NCI-H1436 (cell line): ENCODE measurements around the gene KDM4B.
"Not testable (repeated sequence)": the region's sequence is repeated elsewhere in the genome, so short reads cannot be mapped to it uniquely, and the experiment has no call there.

Source experiments
- DNase-seq: peaks from one replicate; lab custom pipeline; 2025; lab: John Stamatoyannopoulos, UW

Gene KDM4B

DNA sequence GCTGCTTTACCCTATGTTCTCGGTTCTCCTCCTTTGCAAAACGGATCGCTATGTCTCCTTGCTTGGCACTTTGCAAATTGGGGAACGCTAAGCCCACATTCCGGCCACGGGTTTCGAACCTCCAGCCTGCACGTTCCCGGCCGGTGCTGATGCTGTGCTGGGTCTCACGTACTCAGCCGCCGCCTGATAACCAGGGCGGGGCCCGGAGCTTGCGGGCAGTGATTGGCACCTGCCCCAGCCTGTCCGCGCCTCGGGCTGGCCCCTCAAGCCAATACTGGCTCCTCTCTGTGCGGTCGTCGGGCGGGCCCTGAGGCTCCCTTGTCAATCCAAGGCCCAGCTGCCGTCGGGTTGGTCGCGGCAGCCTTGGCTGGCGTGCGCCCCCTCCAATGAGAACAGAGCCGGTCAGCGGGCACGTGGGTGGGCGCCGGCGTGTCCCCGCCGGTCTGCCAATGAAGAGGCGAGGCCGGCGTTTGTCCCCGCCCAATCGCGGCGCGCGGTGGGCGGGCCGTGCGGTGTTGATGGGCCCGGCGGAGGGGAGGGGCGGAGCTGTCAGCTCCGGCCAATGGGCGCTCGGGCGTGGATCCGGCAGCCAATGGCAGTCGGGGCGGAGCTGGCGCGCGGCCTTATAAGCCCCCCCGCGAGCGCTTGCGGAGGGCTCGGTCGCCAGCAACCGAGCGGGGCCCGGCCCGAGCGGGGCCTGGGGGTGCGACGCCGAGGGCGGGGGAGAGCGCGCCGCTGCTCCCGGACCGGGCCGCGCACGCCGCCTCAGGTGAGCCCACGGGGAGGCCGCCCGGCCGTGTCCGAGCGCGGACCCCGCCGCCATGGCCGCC is at the start of gene KDM4B:
KDM4B (plus strand) TSS at position 652 of the 830 bp plus-strand sequence. CDS start 63,778 bp downstream, outside the sequence.
- DNase-seq, result peak; percentile 100

DNA sequence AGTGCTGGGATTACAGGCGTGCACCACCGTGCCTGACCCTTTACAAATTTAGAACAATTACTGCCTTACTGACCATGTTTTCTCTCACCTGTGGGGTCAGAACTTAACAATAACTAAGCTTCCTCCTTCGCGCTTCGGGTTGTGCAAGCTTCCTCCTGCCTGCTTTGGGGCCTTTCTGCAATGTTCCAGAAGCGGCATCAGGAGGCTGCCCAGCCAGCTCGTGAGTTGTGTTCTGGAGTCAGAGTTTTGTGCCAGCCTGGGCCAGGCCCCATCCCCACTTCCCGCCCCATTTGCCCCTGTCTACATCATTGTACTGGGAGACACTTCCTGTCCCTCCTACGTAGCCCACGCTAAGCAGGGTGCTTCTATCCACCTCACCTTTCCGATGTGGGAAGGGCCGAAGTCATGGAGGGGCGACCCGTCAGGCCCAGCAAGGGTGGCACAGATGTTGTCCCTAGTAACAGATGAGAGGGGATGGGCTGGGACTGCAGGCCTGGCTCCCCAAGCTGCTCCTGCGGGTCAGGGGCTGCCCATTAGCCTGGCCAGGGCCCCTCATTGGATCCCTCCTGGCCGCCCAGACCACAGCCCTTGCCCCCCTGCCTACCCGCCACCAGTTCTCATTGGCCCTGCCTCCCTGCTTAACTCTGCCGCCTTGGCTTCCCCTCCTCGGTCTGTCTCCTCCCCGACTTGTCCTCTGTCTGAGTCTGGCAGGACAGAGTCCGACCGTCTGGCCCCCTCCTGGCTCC is 46.2 kb upstream of the KDM4B start:
- no peak for DNase-seq

GRCh38 chr19:4923276-4923747 is 45.6 kb upstream of the KDM4B start:
- DNase-seq, result no peak

GRCh38 chr19:4929186-4929585 is 39.7 kb upstream of the KDM4B start:
- no peak for DNase-seq

GRCh38 chr19:4930664-4931063 is 38.2 kb upstream of the KDM4B start:
- DNase-seq, result no peak

DNA sequence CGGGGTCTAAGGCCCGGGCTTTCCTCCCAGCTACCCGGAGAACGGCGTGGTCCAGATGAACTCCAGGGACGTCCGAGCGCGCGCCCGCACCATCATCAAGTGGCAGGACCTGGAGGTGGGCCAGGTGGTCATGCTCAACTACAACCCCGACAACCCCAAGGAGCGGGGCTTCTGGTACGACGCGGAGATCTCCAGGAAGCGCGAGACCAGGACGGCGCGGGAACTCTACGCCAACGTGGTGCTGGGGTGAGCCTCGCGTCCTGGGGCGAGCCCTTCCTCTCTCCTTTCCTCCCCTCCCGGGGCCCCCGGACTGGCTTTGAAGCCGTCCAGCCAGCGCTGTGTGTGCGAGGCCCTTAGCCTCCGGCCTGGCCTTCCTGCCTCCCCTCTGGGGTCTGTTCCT is 36.2 kb upstream of the KDM4B start:
- no peak for DNase-seq

- DNase-seq, result no peak
Measured at GRCh38 chr19:4933528-4933927, 35.4 kb upstream of the KDM4B start.

DNA sequence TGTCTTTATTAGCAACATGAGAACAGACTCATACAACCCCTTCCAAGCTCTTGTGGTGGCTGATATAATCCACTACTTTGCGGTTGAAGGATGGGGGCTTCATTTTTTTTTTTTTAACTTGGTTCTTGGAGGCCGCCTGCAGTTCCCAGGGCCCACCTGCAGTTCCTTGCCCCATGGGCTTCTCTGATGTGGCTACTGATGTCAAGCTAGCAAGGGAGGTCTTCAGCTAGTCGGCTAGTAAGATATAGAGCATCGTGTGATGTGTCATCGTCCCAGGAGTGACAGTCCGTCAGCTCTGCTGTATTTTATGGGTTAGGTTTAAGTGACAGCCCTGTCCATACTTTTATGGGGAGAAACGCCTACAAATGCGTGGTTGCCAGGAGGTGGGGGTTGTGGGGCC is 33.5 kb upstream of the KDM4B start:
- no peak for DNase-seq

GRCh38 chr19:4937060-4937459 is 31.9 kb upstream of the KDM4B start:
- DNase-seq, result no peak

- DNase-seq, result not testable (repeated sequence)
Measured at GRCh38 chr19:4938461-4938860, 30.5 kb upstream of the KDM4B start.

DNA sequence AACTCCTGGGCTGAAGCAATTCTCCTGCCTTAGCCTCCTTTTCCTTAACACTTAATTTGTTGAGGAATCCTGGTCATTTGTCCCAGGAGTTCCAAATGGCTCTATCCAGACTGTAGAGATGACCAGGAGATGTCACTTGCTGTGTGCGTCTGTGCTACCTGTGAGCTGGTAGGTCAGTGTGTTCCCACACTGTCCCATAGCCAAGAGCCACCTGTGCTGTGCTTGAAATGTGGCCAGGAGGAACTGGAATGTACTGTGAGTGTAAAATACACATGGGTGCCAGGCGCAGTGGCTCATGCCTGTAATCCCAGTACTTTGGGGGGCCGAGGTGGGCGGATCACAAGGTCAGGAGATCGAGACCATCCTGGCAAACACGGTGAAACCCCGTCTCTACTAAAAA is 29.4 kb upstream of the KDM4B start:
- DNase-seq, result no peak

DNA sequence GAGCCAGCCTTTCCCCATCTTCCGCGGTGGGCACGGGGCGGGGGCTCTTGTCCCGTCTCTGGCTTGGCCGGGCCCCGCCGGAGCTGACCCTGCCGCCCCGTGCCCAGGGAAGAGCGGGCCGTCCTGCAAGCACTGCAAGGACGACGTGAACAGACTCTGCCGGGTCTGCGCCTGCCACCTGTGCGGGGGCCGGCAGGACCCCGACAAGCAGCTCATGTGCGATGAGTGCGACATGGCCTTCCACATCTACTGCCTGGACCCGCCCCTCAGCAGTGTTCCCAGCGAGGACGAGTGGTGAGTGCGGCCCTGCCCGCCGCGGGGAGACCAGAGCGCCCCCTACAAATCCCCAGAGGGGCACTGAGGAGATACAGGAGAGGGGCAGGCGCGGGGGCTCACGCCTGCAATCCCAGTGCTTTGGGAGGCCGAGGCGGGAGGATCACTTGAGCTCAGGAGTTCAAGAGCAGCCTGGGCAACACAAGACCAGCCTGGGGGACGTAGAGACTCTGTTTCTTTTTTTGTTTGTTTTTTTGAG is 27.2 kb upstream of the KDM4B start:
- not testable (repeated sequence) for DNase-seq

DNA sequence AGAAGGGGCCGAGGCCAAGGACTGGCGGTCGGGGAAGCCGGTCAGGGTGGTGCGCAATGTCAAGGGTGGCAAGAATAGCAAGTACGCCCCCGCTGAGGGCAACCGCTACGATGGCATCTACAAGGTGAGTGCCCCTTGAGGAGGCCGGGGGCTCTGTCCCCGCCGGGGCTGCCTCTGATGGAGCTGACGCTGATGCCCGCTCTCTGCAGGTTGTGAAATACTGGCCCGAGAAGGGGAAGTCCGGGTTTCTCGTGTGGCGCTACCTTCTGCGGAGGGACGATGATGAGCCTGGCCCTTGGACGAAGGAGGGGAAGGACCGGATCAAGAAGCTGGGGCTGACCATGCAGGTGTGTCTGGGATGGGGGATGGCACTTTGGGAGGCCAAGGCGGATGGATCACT is 18.3 kb upstream of the KDM4B start:
- DNase-seq, result not testable (repeated sequence)

DNA sequence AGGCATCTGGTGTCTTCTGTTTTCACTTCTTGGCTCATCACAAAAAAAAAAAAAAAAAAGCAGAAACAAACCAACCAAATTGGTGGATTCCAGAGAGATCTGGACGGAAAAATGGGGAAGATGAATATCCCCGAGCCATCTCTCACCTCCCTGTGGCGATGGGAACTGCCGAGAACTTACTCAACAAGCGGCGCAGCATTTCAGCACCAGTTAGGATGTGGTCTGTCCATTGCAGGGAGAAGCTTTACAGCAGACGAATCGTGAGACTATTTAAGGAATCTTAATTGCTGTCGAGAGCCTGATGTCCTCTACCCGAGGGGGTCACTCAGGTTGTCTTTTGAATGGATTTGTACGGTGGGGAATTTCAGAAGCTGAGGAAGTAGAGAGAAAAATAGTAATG is 17.3 kb upstream of the KDM4B start:
- no peak for DNase-seq

DNA sequence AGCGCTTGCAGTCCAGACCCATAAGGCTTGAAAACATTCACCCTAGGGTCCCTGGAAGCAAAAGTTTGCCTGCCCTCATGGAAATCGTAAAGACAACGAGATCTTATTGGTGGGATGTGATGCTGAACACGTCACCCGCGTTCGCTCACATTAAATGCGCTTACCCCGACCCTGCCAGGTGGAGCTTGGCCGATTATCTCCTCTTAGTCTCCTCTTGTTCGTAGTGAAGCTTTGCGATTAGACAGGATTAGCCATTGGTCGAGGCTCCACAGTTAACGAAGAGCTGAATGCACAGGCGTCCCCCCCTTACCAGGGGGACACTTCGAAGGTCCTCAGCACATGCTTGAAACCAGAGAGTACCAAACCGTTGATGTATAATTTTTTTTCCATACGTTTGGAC is 16.0 kb upstream of the KDM4B start:
- no peak for DNase-seq

GRCh38 chr19:4954320-4955149 is 14.4 kb upstream of the KDM4B start:
- not testable (repeated sequence) for DNase-seq

DNA sequence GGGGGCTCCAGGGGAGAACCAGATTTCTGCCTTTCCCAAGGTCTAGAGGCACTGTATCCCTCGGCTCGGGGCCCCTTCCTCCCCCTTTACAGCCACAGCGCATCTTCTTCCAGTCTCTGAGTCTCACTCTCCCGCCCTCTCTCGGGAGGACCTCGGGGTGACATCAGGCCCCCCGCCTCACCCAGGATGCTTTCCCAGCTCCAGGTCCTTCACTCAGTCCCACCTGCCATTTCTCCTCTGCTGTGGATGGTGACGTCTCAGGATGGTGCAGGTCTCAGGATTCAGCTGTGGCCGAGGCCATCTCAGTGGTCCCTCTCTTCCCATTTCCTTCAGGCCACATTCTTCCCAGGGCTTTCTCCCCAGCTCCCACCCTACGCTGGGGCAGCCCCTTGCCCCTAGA is 13.6 kb upstream of the KDM4B start:
- DNase-seq, result no peak

DNA sequence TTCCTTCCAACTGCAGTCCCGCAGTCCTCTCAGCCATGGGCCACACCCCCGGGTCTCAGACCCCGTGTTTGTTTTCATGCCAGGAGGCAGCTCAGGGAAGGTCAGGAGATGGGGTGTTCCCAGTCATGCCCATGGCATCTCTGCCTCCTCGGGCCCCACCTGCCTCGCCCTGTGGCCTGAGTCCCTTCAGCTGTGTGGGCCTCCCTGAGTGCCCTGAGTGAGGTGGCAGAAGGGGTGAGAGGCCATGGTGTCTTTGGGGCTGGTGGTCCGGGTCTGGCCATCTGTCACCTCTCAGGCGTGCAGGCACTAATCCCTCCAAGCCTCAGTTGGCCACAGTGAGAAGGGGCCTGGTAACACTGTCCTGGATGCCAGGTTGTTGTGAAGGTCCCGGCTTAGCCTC is 10.9 kb upstream of the KDM4B start:
- DNase-seq, result no peak

DNA sequence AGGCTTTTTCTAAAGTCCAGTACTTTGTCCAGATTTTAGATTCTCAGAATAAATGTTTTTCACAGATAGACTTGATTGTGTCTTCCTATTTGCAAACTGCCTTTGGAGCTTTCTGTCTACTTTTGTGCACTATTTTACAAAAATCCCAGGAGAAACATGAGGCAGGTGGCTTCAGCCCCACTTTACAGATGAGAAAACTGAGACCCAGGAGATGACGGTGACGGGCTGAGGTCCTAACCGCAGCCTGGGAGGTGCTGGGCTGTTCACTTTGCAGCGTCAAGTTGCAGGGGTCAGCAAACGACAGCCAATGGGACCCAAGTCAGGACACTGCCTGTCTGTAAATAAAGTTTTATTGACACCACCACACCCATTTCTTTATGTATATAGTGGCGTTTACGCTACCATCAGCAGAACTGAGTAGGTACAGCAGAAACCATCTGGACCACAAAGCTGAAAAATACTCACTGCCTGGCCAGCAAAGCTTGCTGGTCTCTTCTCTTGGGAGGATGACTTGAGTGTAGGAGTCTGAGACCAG is 6.8 kb upstream of the KDM4B start:
- DNase-seq, result no peak

- DNase-seq, result no peak
Measured at GRCh38 chr19:4965061-4965460, 3.9 kb upstream of the KDM4B start.

- no peak for DNase-seq
Measured at GRCh38 chr19:4966591-4966990, 2.3 kb upstream of the KDM4B start.
